GM21717 (cell line): ENCODE data around the gene TAF11L14.
"Not testable (repeated sequence)": the region's sequence is repeated elsewhere in the genome, so short reads cannot be mapped to it uniquely, and the experiment has no call there.

Source experiments
- ATAC-seq: cut with Tn5 transposase; IDR thresholded peaks from one replicate; pipeline ENCODE4 v1.9.1; 2021; ENCODE audit warnings: mild to moderate bottlenecking, moderate library complexity; ENCODE audit not compliant: unreplicated experiment

Gene TAF11L14

DNA sequence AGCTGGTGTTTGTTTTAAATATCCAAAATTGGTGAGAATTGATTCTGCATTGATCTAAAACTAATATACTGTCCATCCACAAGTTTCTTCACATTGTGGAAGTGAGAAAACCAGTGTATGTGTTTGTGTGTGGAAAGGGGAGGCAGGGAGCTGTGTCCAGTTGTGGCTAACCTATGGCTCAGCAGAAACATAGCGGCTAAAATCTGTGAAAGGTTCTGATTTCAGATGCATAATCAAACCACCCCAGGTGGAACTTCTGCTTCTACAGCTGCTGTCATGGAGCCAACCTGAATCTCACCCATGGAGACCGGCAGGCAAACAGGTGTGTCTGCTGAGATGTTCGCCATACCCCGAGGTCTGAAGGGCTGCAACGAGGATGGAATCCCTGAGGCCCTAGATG lies at the start of gene TAF11L14:
TAF11L14 (plus strand) TSS at position 301 of the 400 bp plus-strand sequence.
- no peak for ATAC-seq

DNA sequence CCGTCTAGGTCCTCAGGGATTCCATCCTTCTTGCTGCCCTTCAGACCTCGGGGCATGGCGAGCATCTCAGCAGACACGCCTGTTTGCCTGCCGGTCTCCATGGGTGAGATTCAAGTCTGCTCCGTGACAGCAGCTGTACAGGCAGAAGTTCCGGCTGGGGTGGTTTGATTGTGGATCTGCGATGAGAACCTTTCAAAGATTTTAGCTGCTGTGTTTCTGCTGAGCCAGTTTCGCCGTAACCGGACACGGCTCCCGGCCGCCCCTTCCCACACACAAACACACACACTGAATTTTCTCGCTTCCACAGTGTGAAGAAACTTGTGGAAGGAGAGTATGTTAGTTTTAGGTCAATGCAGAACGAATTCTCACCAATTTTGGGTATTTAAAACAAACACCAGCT lies 48.6 kb upstream of the TAF11L14 start, which contains the start of gene TAF11L7:
TAF11L7 (minus strand) TSS at position 101 of the 400 bp plus-strand sequence.
- not testable (repeated sequence) for ATAC-seq

DNA sequence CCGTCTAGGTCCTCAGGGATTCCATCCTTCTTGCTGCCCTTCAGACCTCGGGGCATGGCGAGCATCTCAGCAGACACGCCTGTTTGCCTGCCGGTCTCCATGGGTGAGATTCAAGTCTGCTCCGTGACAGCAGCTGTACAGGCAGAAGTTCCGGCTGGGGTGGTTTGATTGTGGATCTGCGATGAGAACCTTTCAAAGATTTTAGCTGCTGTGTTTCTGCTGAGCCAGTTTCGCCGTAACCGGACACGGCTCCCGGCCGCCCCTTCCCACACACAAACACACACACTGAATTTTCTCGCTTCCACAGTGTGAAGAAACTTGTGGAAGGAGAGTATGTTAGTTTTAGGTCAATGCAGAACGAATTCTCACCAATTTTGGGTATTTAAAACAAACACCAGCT lies 43.4 kb upstream of the TAF11L14 start, which contains the start of gene TAF11L8:
TAF11L8 (minus strand) TSS at position 101 of the 400 bp plus-strand sequence.
- not testable (repeated sequence) for ATAC-seq

DNA sequence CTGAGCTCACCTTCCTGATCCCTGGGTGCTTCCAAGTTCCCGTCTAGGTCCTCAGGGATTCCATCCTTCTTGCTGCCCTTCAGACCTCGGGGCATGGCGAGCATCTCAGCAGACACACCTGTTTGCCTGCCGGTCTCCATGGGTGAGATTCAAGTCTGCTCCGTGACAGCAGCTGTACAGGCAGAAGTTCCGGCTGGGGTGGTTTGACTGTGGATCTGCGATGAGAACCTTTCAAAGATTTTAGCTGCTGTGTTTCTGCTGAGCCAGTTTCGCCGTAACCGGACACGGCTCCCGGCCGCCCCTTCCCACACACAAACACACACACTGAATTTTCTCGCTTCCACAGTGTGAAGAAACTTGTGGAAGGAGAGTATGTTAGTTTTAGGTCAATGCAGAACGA lies 40.0 kb upstream of the TAF11L14 start, which contains the start of gene TAF11L9:
TAF11L9 (minus strand) TSS at position 140 of the 400 bp plus-strand sequence.
- ATAC-seq: not testable (repeated sequence)

DNA sequence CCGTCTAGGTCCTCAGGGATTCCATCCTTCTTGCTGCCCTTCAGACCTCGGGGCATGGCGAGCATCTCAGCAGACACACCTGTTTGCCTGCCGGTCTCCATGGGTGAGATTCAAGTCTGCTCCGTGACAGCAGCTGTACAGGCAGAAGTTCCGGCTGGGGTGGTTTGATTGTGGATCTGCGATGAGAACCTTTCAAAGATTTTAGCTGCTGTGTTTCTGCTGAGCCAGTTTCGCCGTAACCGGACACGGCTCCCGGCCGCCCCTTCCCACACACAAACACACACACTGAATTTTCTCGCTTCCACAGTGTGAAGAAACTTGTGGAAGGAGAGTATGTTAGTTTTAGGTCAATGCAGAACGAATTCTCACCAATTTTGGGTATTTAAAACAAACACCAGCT lies 36.5 kb upstream of the TAF11L14 start, which contains the start of gene TAF11L10:
TAF11L10 (minus strand) TSS at position 101 of the 400 bp plus-strand sequence.
- ATAC-seq: not testable (repeated sequence)

DNA sequence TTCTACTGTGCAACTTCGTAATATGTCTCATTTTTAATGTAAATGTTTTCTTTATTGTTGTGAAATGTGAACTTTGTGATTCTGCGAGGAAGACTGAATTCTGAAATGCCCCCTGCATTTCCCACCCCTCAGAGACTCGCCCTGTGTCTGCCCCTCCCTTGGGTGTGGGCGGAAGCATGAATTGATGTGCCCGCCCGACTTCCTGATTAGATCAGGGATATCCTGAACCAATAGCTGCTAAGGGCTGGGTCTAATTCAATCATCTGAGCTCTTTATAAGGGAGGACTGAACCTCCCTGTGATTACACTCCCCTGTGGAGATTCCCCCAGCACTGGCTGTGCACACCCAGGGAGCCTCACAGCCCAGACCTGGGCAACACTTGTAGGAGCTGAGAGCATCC lies 30.4 kb upstream of the TAF11L14 start, which contains the start of gene TAF11L11:
TAF11L11 (plus strand) TSS at position 304 of the 400 bp plus-strand sequence.
- ATAC-seq: not testable (repeated sequence)

DNA sequence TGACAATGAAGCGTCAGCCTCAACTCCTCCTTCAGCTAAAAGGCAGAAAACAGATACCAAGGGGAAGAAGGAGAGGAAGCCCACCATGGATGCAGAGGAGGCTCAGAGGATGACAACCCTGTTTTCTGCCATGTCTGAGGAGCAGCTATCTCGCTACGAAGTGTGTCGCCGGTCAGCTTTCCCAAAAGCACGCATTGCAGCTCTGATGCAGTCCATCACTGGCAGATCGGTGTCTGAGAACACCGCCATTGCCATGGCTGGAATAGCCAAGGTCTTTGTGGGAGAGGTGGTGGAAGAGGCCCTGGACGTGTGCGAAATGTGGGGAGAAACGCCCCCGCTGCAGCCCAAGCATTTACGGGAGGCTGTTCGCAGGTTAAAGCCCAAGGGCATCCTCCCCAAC lies 29.3 kb upstream of the TAF11L14 start:
- no peak for ATAC-seq

DNA sequence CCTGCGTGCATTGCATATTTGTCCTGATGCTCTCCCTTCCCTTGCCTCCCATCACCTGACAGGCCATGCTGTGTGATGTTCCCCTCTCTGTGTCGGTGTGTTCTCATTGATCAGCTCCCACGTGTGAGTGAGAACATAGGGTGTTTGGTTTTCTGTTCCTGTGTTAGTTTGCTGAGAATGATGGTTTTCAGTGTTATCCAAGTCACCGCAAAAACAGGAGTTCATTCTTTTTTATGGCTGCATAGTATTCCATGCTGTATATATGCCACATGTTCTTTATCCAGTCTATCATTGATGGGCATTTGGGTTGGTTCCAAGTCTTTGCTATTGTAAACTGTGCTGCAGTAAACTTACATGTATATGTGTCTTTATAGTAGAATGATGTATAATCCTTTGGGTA lies 26.8 kb upstream of the TAF11L14 start:
- not testable (repeated sequence) for ATAC-seq

DNA sequence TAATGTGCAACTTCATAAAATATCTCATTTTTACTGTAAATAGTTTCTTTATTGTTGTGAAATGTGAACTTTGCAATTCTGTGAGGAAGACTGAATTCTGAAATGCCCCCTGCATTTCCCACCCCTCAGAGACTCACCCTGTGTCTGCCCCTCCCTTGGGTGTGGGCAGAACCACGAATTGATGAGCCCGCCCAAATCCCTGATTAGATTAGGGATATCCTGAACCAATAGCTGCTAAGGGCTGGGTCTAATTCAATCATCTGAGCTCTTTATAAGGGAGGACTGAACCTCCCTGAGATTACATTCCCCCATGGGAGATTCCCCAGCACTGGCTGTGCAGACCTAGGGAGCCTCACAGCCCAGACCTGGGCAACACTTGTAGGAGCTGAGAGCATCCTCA lies 24.2 kb upstream of the TAF11L14 start, which contains the start of gene TAF11L12:
TAF11L12 (plus strand) TSS at position 301 of the 400 bp plus-strand sequence.
- ATAC-seq: not testable (repeated sequence)

DNA sequence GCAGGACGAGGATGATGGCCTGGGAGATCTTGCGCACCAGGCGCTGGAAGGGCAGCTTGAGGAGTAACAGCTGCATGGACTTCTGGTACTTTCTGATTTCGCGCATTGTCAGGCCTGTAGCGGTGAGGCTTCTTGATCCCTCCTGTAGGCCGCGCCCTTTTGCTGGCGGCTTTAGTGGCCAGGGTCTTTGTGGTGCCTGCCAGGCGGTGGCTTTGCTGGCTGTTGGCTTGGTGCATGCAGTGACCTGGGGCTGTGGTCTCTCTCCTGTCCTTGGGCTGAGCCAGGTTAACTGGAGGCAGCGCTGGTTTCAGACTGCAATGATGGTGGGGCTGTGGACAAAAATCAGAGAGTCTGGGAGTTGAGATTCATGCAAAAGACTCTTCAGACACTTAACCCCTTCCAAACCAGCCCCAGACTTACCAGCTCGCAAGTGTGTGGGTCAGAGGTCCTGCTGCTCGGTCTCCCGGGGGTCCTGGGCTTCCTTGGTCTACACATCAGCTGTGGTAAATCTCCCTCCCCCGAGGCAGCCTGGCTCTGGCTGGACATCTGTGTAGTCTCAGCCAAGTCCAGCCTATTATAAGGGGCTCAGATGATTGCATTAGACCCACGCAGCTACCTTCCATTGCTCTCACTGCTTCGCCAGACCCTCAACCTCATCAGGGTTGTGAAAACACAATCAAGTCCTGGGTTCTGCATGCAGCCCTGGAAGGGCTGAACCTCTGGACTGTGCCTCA lies 19.2 kb upstream of the TAF11L14 start:
- ATAC-seq: no peak

DNA sequence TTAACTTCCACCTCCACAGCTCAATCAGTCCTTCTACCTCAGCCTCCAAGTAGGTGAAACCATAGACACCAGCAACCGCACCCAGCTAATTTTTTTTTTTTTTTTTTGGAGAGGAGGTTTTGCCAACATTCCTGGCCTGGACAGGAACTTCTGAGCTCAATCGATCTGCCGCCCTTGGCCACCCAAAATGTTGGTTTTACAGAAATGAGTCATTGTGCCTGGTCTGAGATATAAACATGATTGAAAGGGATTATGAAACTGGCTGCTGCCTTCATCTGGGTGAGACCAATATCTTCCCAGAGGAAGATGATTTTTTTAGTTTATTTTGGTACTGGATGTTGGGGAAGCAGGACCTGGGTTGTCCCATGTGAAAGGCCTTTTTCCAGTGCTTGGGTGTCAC lies 14.9 kb upstream of the TAF11L14 start:
- no peak for ATAC-seq

DNA sequence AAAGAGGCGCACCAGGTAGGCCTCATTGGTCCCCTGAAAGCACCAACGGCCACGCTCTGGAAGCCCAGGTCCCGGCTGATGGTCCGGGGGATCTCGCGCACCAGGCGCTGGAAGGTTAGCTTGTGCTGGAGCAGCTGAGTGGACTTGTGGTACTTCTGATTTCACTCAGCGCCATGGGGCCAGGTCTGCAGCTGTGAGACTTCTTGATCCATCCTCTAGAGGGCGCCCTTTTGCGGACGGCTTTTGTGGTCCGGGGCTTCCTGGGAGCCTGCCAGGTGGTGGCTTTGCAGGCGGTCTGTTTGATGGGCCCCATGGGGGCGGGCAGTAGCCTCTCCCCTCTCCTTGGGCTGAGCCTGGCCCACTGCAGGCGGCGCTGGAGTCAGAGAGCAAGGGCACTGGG lies 13.6 kb upstream of the TAF11L14 start:
- ATAC-seq: no peak

DNA sequence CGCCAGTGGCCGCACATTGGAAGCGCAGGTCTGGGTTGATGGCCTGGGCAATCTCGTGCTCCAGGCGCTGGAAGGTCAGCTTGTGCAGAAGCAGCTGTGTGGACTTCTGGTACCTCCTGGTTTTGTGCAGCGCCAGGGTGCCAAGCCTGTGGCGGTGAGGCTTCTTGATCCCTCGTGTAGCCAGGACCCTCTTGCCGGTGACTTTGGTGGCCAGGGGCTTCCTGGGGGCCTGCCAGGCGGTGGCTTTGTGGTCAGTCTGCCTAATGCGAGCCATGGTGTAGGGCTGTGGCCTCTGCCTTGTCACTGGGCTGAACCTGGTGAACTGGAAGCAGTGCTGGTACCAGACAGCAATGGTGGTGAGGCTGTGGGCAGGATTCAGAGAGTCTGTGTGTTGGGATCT lies 8.6 kb upstream of the TAF11L14 start:
- ATAC-seq: no peak

DNA sequence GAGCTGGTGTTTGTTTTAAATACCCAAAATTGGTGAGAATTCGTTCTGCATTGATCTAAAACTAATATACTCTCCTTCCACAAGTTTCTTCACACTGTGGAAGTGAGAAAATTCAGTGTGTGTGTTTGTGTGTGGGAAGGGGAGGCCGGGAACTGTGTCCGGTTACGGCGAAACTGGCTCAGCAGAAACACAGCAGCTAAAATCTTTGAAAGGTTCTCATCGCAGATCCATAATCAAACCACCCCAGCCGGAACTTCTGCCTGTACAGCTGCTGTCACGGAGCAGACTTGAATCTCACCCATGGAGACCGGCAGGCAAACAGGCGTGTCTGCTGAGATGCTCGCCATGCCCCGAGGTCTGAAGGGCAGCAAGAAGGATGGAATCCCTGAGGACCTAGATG lies 2.5 kb upstream of the TAF11L14 start, which contains the start of gene TAF11L13:
TAF11L13 (plus strand) TSS at position 301 of the 400 bp plus-strand sequence.
- ATAC-seq: not testable (repeated sequence)

DNA sequence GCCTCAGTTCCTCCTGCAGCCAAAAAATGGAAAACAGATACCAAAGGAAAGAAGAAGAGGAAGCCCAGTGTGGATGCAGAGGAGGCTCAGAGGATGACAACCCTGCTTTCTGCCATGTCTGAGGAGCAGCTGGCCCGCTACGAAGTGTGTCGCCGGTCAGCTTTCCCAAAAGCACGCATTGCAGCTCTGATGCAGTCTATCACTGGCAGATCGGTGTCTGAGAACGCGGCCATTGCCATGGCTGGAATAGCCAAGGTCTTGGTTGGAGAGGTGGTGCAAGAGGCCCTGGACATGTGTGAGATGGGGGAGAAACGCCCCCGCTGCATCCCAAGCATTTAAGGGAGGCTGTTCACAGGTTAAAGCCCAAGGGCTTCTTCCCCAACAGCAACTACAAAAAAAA lies 15.0 kb downstream of the TAF11L14 start:
- not testable (repeated sequence) for ATAC-seq

DNA sequence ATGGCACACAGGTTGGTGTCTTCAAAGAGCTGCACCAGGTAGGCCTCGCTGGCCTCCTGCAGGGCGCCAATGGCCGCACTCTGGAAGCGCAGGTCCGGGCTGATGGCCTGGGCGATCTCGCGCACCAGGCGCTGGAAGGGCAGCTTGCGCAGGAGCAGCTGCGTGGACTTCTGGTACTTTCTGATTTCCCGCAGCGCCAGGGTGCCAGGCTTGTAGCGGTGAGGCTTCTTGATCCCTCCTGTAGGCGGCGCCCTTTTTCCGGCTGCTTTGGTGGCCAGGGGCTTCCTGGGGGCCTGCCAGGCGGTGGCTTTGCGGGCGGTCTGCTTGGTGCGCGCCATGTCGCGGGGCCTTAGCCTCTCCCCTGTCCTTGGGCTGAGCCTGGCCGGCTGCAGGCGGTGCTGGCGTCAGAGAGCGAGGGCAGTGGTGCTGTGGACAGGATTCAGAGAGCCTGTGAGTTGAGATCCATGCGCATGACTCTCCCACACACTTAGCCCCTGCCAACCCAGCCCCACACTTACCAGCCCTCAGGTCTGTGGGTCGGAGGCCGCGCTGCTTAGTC lies 21.0 kb downstream of the TAF11L14 start:
- ATAC-seq: not testable (repeated sequence)

DNA sequence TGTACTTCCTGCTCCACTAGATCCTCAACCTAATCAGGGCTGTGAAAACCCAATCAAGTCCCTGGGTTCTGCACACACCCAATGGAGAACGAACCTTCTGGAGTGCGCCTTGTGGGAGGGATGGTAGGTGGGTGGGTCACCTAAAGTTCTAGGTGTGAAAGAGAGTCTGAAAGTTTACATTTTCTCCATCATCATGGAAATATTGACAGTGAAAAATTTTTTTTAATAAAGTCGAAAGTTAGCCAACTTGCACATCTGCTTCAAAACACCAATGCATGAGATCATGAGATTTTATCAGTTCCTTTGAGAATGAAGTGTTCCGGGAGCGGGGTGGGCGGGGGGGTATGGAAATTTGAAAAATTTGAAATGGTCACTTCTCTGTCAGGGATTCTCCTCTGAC lies 21.7 kb downstream of the TAF11L14 start:
- ATAC-seq: no peak

DNA sequence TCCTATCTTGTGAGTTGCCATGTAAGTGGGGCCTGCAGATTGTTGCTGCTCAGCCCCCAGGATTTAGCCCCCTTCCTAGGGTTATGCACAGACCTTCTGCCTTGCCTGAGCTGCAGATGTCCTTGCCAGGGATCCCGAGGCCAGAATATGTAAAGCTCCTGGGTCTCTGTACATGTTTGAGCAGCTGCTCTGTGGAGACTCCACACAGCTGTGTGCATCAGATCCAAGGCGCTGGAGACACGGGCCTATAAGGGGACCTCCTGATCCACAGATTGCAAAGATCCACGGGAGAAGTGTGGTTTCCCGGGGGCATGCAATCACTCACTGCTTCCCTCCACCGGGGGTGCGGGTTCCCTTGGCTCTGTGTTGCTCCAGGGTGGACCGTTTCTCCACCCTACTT lies 28.9 kb downstream of the TAF11L14 start:
- ATAC-seq: no peak

DNA sequence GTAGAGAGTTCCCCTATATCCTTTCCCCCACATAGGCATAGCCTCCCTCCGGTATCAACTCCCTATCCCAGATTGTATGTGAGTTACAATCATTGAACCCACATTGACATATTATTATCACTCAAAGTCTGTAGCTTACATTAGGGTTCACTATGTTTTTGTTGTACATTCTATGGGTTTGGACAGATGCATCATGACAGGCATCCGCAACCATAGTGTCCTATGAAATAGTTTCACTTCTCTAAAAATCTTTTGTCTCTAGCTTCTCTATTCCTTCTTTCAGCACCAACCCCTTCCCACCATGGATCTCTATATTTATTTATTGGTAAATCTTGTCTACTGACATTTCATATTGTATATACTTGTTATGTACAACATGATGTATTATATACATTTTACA lies 31.6 kb downstream of the TAF11L14 start:
- no peak for ATAC-seq

DNA sequence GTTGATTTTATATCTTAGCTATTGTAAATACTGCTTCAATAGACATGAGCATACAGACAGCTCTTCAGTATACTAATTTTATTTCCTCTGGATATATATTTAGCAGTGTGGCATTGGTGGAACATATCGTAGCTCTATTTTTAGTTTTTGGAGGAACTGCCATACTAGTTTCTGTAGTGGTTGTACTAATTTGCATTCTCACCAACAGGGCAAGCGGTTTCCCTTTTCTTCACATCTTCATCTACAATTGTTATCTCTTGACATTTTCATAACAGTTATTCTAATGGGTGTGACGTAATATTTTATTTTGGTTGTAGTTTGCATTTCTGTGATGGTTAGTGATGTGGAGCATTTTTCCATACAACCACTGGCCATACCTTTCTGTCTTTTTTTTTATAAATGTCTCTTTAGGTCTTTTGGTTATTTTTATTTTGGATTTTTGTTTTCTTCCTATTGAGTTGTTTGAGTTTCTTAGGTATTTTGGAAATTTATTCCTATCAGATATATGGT lies 32.5 kb downstream of the TAF11L14 start:
- no peak for ATAC-seq

DNA sequence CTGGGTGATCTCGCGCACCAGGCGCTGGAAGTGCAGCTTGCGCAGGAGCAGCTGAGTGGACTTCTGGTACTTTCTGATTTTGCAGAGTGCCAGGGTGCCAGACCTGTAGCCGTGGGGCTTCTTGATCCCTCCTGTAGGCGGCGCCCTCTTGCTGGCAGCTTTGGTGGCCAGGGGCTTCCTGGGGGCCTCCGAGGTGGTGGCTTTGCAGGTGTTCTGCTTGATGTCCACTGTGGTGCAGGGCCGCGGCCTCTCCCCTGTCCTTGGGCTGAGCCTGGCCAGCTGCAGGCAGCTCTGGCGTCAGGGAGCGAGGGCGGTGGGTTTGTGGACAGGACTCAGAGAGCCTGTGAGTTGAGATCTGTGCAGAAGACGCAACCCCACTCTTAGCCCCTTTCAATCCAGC lies 36.1 kb downstream of the TAF11L14 start:
- ATAC-seq: no peak
